PFSK-1 (cell line): ENCODE data around the gene ZFP57.

ENCODE experiments used
- POLR2AphosphoS5 ChIP-seq: IDR thresholded peaks from 2 replicates; pipeline ENCODE4 v1.6.1; 2012; ENCODE audit warnings: low read depth, mild to moderate bottlenecking, control low read depth, low read length, moderate library complexity
- TAF1 ChIP-seq: IDR thresholded peaks from 2 replicates; pipeline ENCODE4 v1.6.1; 2012; ENCODE audit warnings: low read length, control low read depth, borderline replicate concordance; ENCODE audit not compliant: insufficient read depth

GRCh38 chr6:29663300-29664042 lies 17.5 kb downstream of the ZFP57 start:
- no peak for TF ChIP-seq POLR2AphosphoS5
- TF ChIP-seq TAF1 = no peak
